K562 (cell line): ENCODE measurements around the gene SCAMP5. TPM values are rescaled to one million over a fixed set of nuclear protein-coding genes. Genes with fewer than 3 reads are reported as not detected.

ENCODE experiments used
- ATAC-seq: fragments of 200-7000 bp; cut with Tn5 transposase; 3 replicates; pipeline ENCODE4 v1.9.1; 2020; ENCODE audit warnings: moderate library complexity
- BruUV-seq: library from RNA; stranded (reverse); fragments of 400-500 nt; replicated peaks from 2 replicates; lab custom pipeline; 2021; lab: Mats Ljungman, UMichigan
- CTCF ChIA-PET: fragments of 300-600 bp; formaldehyde crosslinking; extraction: SDS; loops from one replicate; lab custom pipeline; 2021; ENCODE audit warnings: low intra/inter-chr PET ratio; lab: Yijun Ruan, JAX
- POLR2A ChIA-PET: fragments of 300-600, 350-650 bp; sonication (Branson Sonifier 250); formaldehyde crosslinking; extraction: SDS; loops from one replicate; lab custom pipeline; 2021; ENCODE audit warnings: antibody characterized with exemption, inconsistent platforms; lab: Yijun Ruan, JAX
- DNase-seq, 4 experiments: peaks; one replicate each; pipeline versions ENCODE4 v3.0.0 to v3.0.0-alpha.2; 2011 to 2018; ENCODE audit warnings: low spot score in 3 of 4, mixed read lengths in 3 of 4; ENCODE audit errors: extremely low read depth in 1 of 4
- FAIRE-seq: peaks from 2 replicates; lab custom pipeline; 2011; peaks lifted over from hg19 to GRCh38; lab: Jason Lieb, UNC
- H2AFZ ChIP-seq: 2 replicates; pipeline ENCODE4 v1.6.0; 2011; ENCODE audit warnings: low read depth, low read length, control low read depth, inconsistent platforms
- H3K27ac ChIP-seq: fragments of 200-600 bp; 3 replicates; pipeline ENCODE4 v1.8.0; 2011; ENCODE audit warnings: low read depth, mild to moderate bottlenecking, control low read depth, inconsistent platforms, low read length, moderate library complexity, mixed read lengths; ENCODE audit errors: extremely low read depth
- H3K27me3 ChIP-seq, 2 experiments: fragments of 300-600 bp in 1 of 2; 2 replicates in 1 of 2; 3 replicates in 1 of 2; pipeline versions ENCODE4 v1.6.0 to v1.8.0; 2011; ENCODE audit warnings: inconsistent platforms in 2 of 2, low read length in 2 of 2, mild to moderate bottlenecking in 1 of 2, mixed read lengths in 1 of 2, moderate library complexity in 1 of 2; ENCODE audit not compliant: control insufficient read depth in 2 of 2, insufficient read depth in 2 of 2
- H3K36me3 ChIP-seq: fragments of 300-600 bp; 3 replicates; pipeline ENCODE4 v1.8.0; 2011; ENCODE audit warnings: mild to moderate bottlenecking, low read length, inconsistent platforms; ENCODE audit not compliant: control insufficient read depth, insufficient read depth
- H3K4me1 ChIP-seq, 2 experiments: fragments of 200-600 bp in 1 of 2; replicated peaks in 1 of 2; 2 replicates in 1 of 2; 3 replicates in 1 of 2; pipeline versions ENCODE4 v1.5.1 to v1.8.0; 2011; ENCODE audit warnings: inconsistent platforms in 2 of 2, low read length in 2 of 2, mild to moderate bottlenecking in 1 of 2, mixed read lengths in 1 of 2, moderate library complexity in 1 of 2; ENCODE audit not compliant: control insufficient read depth in 2 of 2, insufficient read depth in 2 of 2
- H3K4me2 ChIP-seq: 2 replicates; pipeline ENCODE4 v1.6.1; 2011; ENCODE audit warnings: low read length, control low read depth, inconsistent platforms, mixed read lengths; ENCODE audit not compliant: insufficient read depth
- H3K4me3 ChIP-seq: fragments of 200-600 bp; sonication (generic), shearing (Covaris generic); 2 replicates; pipeline ENCODE4 v1.5.1; 2016; ENCODE audit warnings: control low read depth, inconsistent platforms
- H3K79me2 ChIP-seq: fragments of 200-600 bp; 3 replicates; pipeline ENCODE4 v1.8.0; 2011; ENCODE audit warnings: low read length, inconsistent platforms; ENCODE audit not compliant: control insufficient read depth, insufficient read depth
- H3K9ac ChIP-seq, 2 experiments: 2 replicates each; pipeline versions ENCODE4 v1.6.0 to v1.6.1; 2011; ENCODE audit warnings: low read depth in 2 of 2, low read length in 2 of 2, control low read depth in 1 of 2, inconsistent platforms in 1 of 2, mild to moderate bottlenecking in 1 of 2, mixed read lengths in 1 of 2; ENCODE audit not compliant: insufficient read depth in 1 of 2
- H3K9me1 ChIP-seq: one replicate; pipeline ENCODE4 v1.6.0; 2011; ENCODE audit warnings: inconsistent platforms, mild to moderate bottlenecking, low read length, moderate library complexity; ENCODE audit not compliant: control insufficient read depth, insufficient read depth
- H3K9me3 ChIP-seq: replicated peaks from 2 replicates; pipeline ENCODE4 v1.5.1; 2011; ENCODE audit warnings: low read depth, low read length, inconsistent platforms; ENCODE audit not compliant: control insufficient read depth, insufficient read depth
- H4K20me1 ChIP-seq: replicated peaks from 2 replicates; pipeline ENCODE4 v1.6.1; 2011; ENCODE audit warnings: low read length, inconsistent platforms, mixed read lengths; ENCODE audit not compliant: control insufficient read depth, insufficient read depth
- BDP1 ChIP-seq: IDR thresholded peaks from 3 replicates; pipeline ENCODE4 v1.6.1; 2011; ENCODE audit not compliant: insufficient read length, insufficient read depth
- ERF ChIP-seq: fragments of 450-650 bp; formaldehyde crosslinking; IDR thresholded peaks from 2 replicates; pipeline ENCODE4 v1.4.0; 2020; ENCODE audit warnings: mild to moderate bottlenecking, mixed read lengths
- GATA2 ChIP-seq: sonication (generic); formaldehyde crosslinking; IDR thresholded peaks from 2 replicates; pipeline ENCODE4 v1.4.0; 2020; ENCODE audit warnings: mild to moderate bottlenecking, missing genetic modification reagents
- MYC ChIP-seq, 2 experiments: fragments of 250-450 bp in 1 of 2; sonication (Bioruptor Pico) in 1 of 2; IDR thresholded peaks; 2 replicates each; pipeline versions ENCODE4 v1.5.1 to v1.6.1; 2012 to 2021; ENCODE audit warnings: low read depth in 2 of 2, borderline replicate concordance in 1 of 2, improper control_type of control experiment in 1 of 2, low read length in 1 of 2, mild to moderate bottlenecking in 1 of 2, moderate library complexity in 1 of 2
- ZNF583 ChIP-seq: fragments of 250-450 bp; sonication (Bioruptor Pico); IDR thresholded peaks from 2 replicates; pipeline ENCODE4 v1.4.0; 2020
- WGBS: fragments of 100-300 bp; shearing (Covaris generic); methylation state at CpG from one replicate; pipeline ENCODE4 v1.1.6; 2016; ENCODE audit warnings: low coverage, mixed read lengths; ENCODE audit not compliant: insufficient coverage; ENCODE audit errors: missing lambda C conversion rate; 5-methylcytosine and 5-hydroxymethylcytosine counted together
- in situ Hi-C: fragments of 300-500 bp; cut with MboI; formaldehyde crosslinking; loops from 4 replicates; pipeline ENCODE4 v1.15.0; 2018; ENCODE audit warnings: inconsistent platforms, mixed read lengths
- intact Hi-C: fragments of 100-400 bp; cut with micrococcal nuclease; formaldehyde crosslinking; loops from 2 replicates; pipeline ENCODE4 v1.14.2; 2022
- polyA plus RNA-seq, 8 experiments: library from polyadenylated mRNA; depleted of rRNA in 4 of 8; stranded (reverse) in 5 of 8; unstranded in 3 of 8; fragments of >200 nt; fragmentation: Nextera tagmentation in 2 of 8; fragmentation: Illumina TruSeq in 1 of 8; extraction: Ambion mirVana in 2 of 8; extraction: Trizol in 1 of 8; gene quantifications; 2 replicates each; pipeline versions ENCODE4 v1.2.1 to v1.2.3, GENCODE V29; 2011 to 2014; ENCODE audit warnings: inconsistent platforms in 1 of 8, missing spikeins in 1 of 8
- total RNA-seq, 7 experiments: library from RNA; depleted of rRNA in 6 of 7; stranded (reverse); fragments of >200 nt in 6 of 7; fragmentation: Illumina TruSeq in 2 of 7; extraction: Trizol in 2 of 7; gene quantifications; 2 replicates each; pipeline versions ENCODE4 v1.2.1 to v1.2.3, GENCODE V29; 2011 to 2021; ENCODE audit warnings: low replicate concordance in 1 of 7
- TF ChIP-seq, protein P1 (sequence below): fragments of 150-350 bp; conservative IDR thresholded peaks from 2 replicates; pipeline ENCODE4 v1.6.1; 2014; ENCODE audit warnings: low read length
- TF ChIP-seq, protein P2 (sequence below): fragments of 450-650 bp; IDR thresholded peaks from 2 replicates; pipeline ENCODE4 v1.6.1; 2017; ENCODE audit warnings: antibody characterized with exemption, mild to moderate bottlenecking

The SCAMP5 gene
- total and polyA plus RNA-seq, 9 of the 15 experiments (the other 6 are each of a cell fraction or from before 2014, with no cell fraction given), result 0.09 to 0.29 (median 0.19) TPM; not detected in 5

DNA sequence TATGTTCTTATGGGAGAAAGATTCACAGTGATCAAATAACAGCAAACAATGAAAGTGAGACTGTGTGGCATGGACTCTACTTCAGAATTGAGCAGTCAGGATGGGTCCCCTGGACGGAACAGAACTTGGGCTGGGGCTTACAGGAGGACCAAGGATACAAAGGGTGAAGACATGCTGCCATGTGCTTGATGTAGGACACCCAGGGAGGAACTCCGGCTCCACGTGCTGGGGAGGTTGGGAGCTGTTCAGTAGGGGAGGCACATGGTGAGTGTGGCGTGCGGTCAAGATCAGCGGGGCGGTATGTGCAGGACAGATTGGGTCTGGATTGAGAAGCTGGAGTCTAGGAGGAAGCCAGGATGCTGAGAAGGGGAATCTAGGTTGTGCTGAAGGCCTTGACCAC is 60.7 kb downstream of the SCAMP5 start:
- Histone ChIP-seq H3K4me3 (no peak overlapping the region), H3K27me3 (no peaks in the 10 kb centered on the region), H2AFZ (no peak overlapping the region), H3K9ac (peak overlapping the region in 1 of 2 experiments; percentile 55; a peak in 2 of 4 replicates), H3K9me1 (no peaks in the 10 kb centered on the region), H3K9me3 (no peaks in the 10 kb centered on the region), H3K4me2 (no peak overlapping the region), H4K20me1 (no peaks in the 10 kb centered on the region), H3K79me2 (no peaks in the 10 kb centered on the region), H3K36me3 (no peaks in the 10 kb centered on the region), H3K27ac (no peak overlapping the region), H3K4me1 (peaks cover 0 to 14% of the 10 kb centered on the region in 2 experiments; a peak in 4 of 5 replicates)
- DNase-seq (no peak), FAIRE-seq (no peak), ATAC-seq (no peak)
- intact Hi-C loops (no loop called here), in situ Hi-C loops (no loop called here)
- WGBS, result 71% methylated on average over 7 of the region's 7 CpGs
- TF ChIP-seq, protein P1, sequence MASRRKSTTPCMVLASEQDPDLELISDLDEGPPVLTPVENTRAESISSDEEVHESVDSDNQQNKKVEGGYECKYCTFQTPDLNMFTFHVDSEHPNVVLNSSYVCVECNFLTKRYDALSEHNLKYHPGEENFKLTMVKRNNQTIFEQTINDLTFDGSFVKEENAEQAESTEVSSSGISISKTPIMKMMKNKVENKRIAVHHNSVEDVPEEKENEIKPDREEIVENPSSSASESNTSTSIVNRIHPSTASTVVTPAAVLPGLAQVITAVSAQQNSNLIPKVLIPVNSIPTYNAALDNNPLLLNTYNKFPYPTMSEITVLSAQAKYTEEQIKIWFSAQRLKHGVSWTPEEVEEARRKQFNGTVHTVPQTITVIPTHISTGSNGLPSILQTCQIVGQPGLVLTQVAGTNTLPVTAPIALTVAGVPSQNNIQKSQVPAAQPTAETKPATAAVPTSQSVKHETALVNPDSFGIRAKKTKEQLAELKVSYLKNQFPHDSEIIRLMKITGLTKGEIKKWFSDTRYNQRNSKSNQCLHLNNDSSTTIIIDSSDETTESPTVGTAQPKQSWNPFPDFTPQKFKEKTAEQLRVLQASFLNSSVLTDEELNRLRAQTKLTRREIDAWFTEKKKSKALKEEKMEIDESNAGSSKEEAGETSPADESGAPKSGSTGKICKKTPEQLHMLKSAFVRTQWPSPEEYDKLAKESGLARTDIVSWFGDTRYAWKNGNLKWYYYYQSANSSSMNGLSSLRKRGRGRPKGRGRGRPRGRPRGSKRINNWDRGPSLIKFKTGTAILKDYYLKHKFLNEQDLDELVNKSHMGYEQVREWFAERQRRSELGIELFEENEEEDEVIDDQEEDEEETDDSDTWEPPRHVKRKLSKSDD, result no peak
- TF ChIP-seq ERF (no peak), GATA2 (CRISPR knock-in tag) (no peak), ZNF583 (CRISPR knock-in tag) (no peak), BDP1 (no peak), MYC (IDR thresholded peaks at IDR 0.05; ENCODE audit: low read depth, low read length) (0 out of 2 replicates have a peak, but pooled peaks have one; percentile 16), MYC (CRISPR knock-in tag; IDR thresholded peaks at IDR 0.05; ENCODE audit: borderline replicate concordance, low read depth) (no peak)
- TF ChIP-seq, protein P2, sequence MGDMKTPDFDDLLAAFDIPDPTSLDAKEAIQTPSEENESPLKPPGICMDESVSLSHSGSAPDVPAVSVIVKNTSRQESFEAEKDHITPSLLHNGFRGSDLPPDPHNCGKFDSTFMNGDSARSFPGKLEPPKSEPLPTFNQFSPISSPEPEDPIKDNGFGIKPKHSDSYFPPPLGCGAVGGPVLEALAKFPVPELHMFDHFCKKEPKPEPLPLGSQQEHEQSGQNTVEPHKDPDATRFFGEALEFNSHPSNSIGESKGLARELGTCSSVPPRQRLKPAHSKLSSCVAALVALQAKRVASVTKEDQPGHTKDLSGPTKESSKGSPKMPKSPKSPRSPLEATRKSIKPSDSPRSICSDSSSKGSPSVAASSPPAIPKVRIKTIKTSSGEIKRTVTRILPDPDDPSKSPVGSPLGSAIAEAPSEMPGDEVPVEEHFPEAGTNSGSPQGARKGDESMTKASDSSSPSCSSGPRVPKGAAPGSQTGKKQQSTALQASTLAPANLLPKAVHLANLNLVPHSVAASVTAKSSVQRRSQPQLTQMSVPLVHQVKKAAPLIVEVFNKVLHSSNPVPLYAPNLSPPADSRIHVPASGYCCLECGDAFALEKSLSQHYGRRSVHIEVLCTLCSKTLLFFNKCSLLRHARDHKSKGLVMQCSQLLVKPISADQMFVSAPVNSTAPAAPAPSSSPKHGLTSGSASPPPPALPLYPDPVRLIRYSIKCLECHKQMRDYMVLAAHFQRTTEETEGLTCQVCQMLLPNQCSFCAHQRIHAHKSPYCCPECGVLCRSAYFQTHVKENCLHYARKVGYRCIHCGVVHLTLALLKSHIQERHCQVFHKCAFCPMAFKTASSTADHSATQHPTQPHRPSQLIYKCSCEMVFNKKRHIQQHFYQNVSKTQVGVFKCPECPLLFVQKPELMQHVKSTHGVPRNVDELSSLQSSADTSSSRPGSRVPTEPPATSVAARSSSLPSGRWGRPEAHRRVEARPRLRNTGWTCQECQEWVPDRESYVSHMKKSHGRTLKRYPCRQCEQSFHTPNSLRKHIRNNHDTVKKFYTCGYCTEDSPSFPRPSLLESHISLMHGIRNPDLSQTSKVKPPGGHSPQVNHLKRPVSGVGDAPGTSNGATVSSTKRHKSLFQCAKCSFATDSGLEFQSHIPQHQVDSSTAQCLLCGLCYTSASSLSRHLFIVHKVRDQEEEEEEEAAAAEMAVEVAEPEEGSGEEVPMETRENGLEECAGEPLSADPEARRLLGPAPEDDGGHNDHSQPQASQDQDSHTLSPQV, result no peak
- ChIA-PET CTCF (no interaction called here), POLR2A (no interaction called here)
- no TSS peak for BruUV-seq
